Central memory CD4-positive, alpha-beta T cell (primary cell): ENCODE data around the gene TMEM54.
"Not testable (repeated sequence)": the region's sequence is repeated elsewhere in the genome, so short reads cannot be mapped to it uniquely, and the experiment has no call there.

Source experiments
- DNase-seq: peaks from one replicate; pipeline ENCODE4 v3.0.0; 2022

Gene TMEM54

GRCh38 chr1:32918179-32918578 lies 17.0 kb upstream of the TMEM54 start:
- DNase-seq: no peak

- DNase-seq: no peak
Measured at GRCh38 chr1:32917521-32917920, 16.3 kb upstream of the TMEM54 start.

- no peak for DNase-seq
Measured at GRCh38 chr1:32915766-32916706, 14.8 kb upstream of the TMEM54 start.

- DNase-seq: no peak
Measured at GRCh38 chr1:32910319-32910718, 9.1 kb upstream of the TMEM54 start.

- no peak for DNase-seq
Measured at GRCh38 chr1:32907435-32907834, 6.2 kb upstream of the TMEM54 start.

- no peak for DNase-seq
Measured at GRCh38 chr1:32906654-32907053, 5.5 kb upstream of the TMEM54 start.

- not testable (repeated sequence) for DNase-seq
Measured at GRCh38 chr1:32905588-32905987, 4.4 kb upstream of the TMEM54 start.

GRCh38 chr1:32904797-32905196 lies 3.6 kb upstream of the TMEM54 start:
- DNase-seq: no peak

GRCh38 chr1:32903991-32904785 lies 3.0 kb upstream of the TMEM54 start:
- no peak for DNase-seq

- no peak for DNase-seq
Measured at GRCh38 chr1:32902535-32902920, 1.3 kb upstream of the TMEM54 start.

GRCh38 chr1:32901823-32902534 lies 790 bp upstream of the TMEM54 start:
- DNase-seq: no peak

GRCh38 chr1:32900371-32900955 lies 726 bp downstream of the TMEM54 start:
- DNase-seq: no peak

- DNase-seq: no peak
Measured at GRCh38 chr1:32899586-32900296, 1.4 kb downstream of the TMEM54 start.

- DNase-seq: no peak
Measured at GRCh38 chr1:32898958-32899357, 2.2 kb downstream of the TMEM54 start.

- no peak for DNase-seq
Measured at GRCh38 chr1:32898056-32898455, 3.1 kb downstream of the TMEM54 start.

GRCh38 chr1:32897082-32898049 lies 3.8 kb downstream of the TMEM54 start:
- DNase-seq: no peak

- no peak for DNase-seq
Measured at GRCh38 chr1:32896451-32896850, 4.7 kb downstream of the TMEM54 start.

GRCh38 chr1:32895325-32896215 lies 5.6 kb downstream of the TMEM54 start:
- no peak for DNase-seq

- DNase-seq: no peak
Measured at GRCh38 chr1:32894681-32895080, 6.5 kb downstream of the TMEM54 start.
